Ectodermal cell (in vitro differentiated cells): ENCODE data around the gene MPZ.

Source experiments
- H3K27ac ChIP-seq: 2 replicates; pipeline ENCODE4 v1.7.0; 2013; ENCODE audit warnings: mild to moderate bottlenecking, low read depth, low read length; ENCODE audit not compliant: insufficient read depth, poor library complexity, severe bottlenecking
- H3K27me3 ChIP-seq: 2 replicates; pipeline ENCODE4 v1.7.0; 2013; ENCODE audit warnings: mild to moderate bottlenecking, low read length; ENCODE audit not compliant: insufficient read depth, control insufficient read depth, poor library complexity, severe bottlenecking
- H3K36me3 ChIP-seq: one replicate; pipeline ENCODE4 v1.7.0; 2013; ENCODE audit warnings: low read length; ENCODE audit not compliant: control insufficient read depth, insufficient read depth
- H3K4me1 ChIP-seq: one replicate; pipeline ENCODE4 v1.7.0; 2013; ENCODE audit warnings: low read length; ENCODE audit not compliant: control insufficient read depth, insufficient read depth
- H3K4me3 ChIP-seq: 2 replicates; pipeline ENCODE4 v1.7.0; 2013; ENCODE audit warnings: low read depth, low read length, control low read depth; ENCODE audit not compliant: insufficient read depth
- H3K9me3 ChIP-seq: 2 replicates; pipeline ENCODE4 v1.7.0; 2013; ENCODE audit warnings: mild to moderate bottlenecking, low read length, moderate library complexity; ENCODE audit not compliant: control insufficient read depth
- WGBS, 2 experiments: methylation state at CpG; one replicate each; pipeline ENCODE4 v1.1.7; 2013; ENCODE audit warnings: missing lambda C conversion rate in 2 of 2; 5-methylcytosine and 5-hydroxymethylcytosine counted together

Gene MPZ

GRCh38 chr1:161267321-161267720, 42.4 kb downstream of the MPZ start:
- H3K27ac ChIP-seq = no peak overlapping the region
- 75 to 90% methylated on average over 3 of the region's 3 CpGs for WGBS, 2 experiments
- H3K9me3 ChIP-seq = no peaks in the 10 kb centered on the region
- no peak overlapping the region for H3K4me3 ChIP-seq
- H3K4me1 ChIP-seq = peaks cover 4% of the 10 kb centered on the region
- no peaks in the 10 kb centered on the region for H3K36me3 ChIP-seq
- no peaks in the 10 kb centered on the region for H3K27me3 ChIP-seq

GRCh38 chr1:161266836-161267235, 42.9 kb downstream of the MPZ start:
- Histone ChIP-seq H3K27ac (no peak overlapping the region), H3K9me3 (no peaks in the 10 kb centered on the region), H3K36me3 (no peaks in the 10 kb centered on the region), H3K4me3 (no peak overlapping the region), H3K4me1 (peaks cover 4% of the 10 kb centered on the region), H3K27me3 (no peaks in the 10 kb centered on the region)
- WGBS, 2 experiments = 80 to 93% methylated on average over 2 of the region's 2 CpGs

- H3K27ac ChIP-seq = no peak overlapping the region
- WGBS, 2 experiments = 40 to 56% methylated on average over 1 to 3 of the region's 3 CpGs
Observed at GRCh38 chr1:161266202-161266601, 43.6 kb downstream of the MPZ start.

GRCh38 chr1:161265305-161265704, 44.5 kb downstream of the MPZ start:
- Histone ChIP-seq H3K4me3 (no peak overlapping the region), H3K4me1 (peaks cover 4% of the 10 kb centered on the region)
- WGBS, 2 experiments = 85 to 88% methylated on average over 5 of the region's 5 CpGs

More at GRCh38 chr1:161266202-161266601, 43.6 kb downstream of the MPZ start:
- peaks cover 4% of the 10 kb centered on the region for H3K4me1 ChIP-seq
- H3K27me3 ChIP-seq = peaks cover 3% of the 10 kb centered on the region
- no peak overlapping the region for H3K4me3 ChIP-seq
- H3K9me3 ChIP-seq = no peaks in the 10 kb centered on the region
- H3K36me3 ChIP-seq = no peaks in the 10 kb centered on the region

GRCh38 chr1:161261261-161262235, 48.2 kb downstream of the MPZ start:
- Histone ChIP-seq H3K4me1 (peaks cover 7% of the 10 kb centered on the region), H3K36me3 (no peaks in the 10 kb centered on the region), H3K9me3 (peaks cover 4% of the 10 kb centered on the region), H3K27me3 (peaks cover 42% of the 10 kb centered on the region), H3K4me3 (no peak overlapping the region), H3K27ac (no peak overlapping the region)
- 75 to 89% methylated on average over 11 of the region's 12 CpGs for WGBS, 2 experiments

More at GRCh38 chr1:161265305-161265704, 44.5 kb downstream of the MPZ start:
- Histone ChIP-seq H3K36me3 (no peaks in the 10 kb centered on the region), H3K27ac (no peak overlapping the region), H3K9me3 (no peaks in the 10 kb centered on the region), H3K27me3 (peaks cover 12% of the 10 kb centered on the region)

- Histone ChIP-seq H3K9me3 (peaks cover 4% of the 10 kb centered on the region), H3K4me3 (no peak overlapping the region), H3K36me3 (no peaks in the 10 kb centered on the region), H3K27ac (no peak overlapping the region), H3K4me1 (peaks cover 6% of the 10 kb centered on the region), H3K27me3 (peaks cover 42% of the 10 kb centered on the region)
- 71 to 74% methylated on average over 7 to 9 of the region's 9 CpGs for WGBS, 2 experiments
Observed at GRCh38 chr1:161260376-161261260, 49.1 kb downstream of the MPZ start.

GRCh38 chr1:161259765-161260164, 50.0 kb downstream of the MPZ start:
- 67 to 80% methylated on average over 1 of the region's 1 CpG for WGBS, 2 experiments
- Histone ChIP-seq H3K36me3 (no peaks in the 10 kb centered on the region), H3K27me3 (peaks cover 42% of the 10 kb centered on the region), H3K4me3 (no peak overlapping the region), H3K27ac (no peak overlapping the region), H3K9me3 (peaks cover 4% of the 10 kb centered on the region), H3K4me1 (peaks cover 6% of the 10 kb centered on the region)

GRCh38 chr1:161259345-161259702, 50.4 kb downstream of the MPZ start:
- no peak overlapping the region for H3K4me3 ChIP-seq

GRCh38 chr1:161258439-161259344, 51.1 kb downstream of the MPZ start, which contains the start of gene PCP4L1:
PCP4L1 (plus strand) TSS chr1:161258745; CDS start chr1:161258975, 230 bp downstream.
- Histone ChIP-seq H3K27me3 (peaks cover 42% of the 10 kb centered on the region), H3K9me3 (peaks cover 4% of the 10 kb centered on the region), H3K27ac (no peak within 1 kb of the TSS), H3K4me3 (peak within 1 kb of the TSS; percentile 26), H3K36me3 (no peaks in the 10 kb centered on the region), H3K4me1 (peaks cover 6% of the 10 kb centered on the region)
- WGBS, 2 experiments = 2 to 3% methylated on average over 62 of the region's 62 CpGs

More at GRCh38 chr1:161259345-161259702, 50.4 kb downstream of the MPZ start:
- H3K9me3 ChIP-seq = peaks cover 4% of the 10 kb centered on the region
- H3K36me3 ChIP-seq = no peaks in the 10 kb centered on the region
- no peak overlapping the region for H3K27ac ChIP-seq
- peaks cover 6% of the 10 kb centered on the region for H3K4me1 ChIP-seq
- peaks cover 42% of the 10 kb centered on the region for H3K27me3 ChIP-seq
- WGBS, 2 experiments = 41 to 44% methylated on average over 6 of the region's 6 CpGs
